GM19452 (cell line): ENCODE results near the gene TUBB8B.
"Not testable (repeated sequence)": the region's sequence is repeated elsewhere in the genome, so short reads cannot be mapped to it uniquely, and the experiment has no call there.

Source experiments
- ATAC-seq: cut with Tn5 transposase; IDR thresholded peaks from one replicate; pipeline ENCODE4 v1.9.1; 2021; ENCODE audit not compliant: unreplicated experiment

TUBB8B gene

DNA sequence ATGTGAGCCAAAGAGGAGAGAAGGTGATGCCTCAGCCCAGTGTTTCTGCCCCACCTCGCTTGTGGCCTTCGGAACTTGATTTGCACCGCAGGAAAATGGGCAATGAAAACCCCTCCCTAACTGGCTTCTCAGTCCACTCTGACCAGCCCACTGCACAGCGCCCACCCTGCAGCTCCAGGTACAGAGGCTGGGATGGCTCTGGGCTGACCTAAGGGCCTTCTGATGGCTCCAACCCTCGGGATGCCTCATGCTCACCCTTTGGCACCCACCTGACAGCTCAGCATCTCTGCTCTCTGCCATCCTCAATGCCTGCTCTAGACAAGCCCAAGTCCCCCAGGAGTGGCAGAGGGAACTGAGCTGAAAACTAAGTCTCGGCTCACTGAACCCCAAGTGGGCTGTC is 36.2 kb downstream of the TUBB8B start:
- ATAC-seq, result not testable (repeated sequence)

DNA sequence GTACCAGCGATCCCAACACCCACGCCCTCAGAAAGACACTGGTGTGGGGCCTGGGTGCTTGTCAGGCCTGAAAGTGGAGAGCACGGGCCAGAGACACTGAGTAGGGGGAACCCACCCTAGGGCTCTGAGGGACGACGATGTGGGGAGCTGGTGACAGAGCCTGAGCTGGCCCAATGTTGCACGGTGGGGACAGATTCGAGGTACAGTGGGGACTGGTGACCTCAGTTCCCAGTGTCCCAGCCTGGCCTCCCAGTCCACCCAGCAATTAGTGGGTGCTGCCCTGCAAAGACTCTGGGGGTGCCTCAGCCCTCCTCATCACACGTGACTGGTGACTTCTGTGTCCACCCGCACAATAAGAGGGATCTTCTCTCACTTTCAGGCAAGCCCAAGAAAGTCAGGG is 36.6 kb downstream of the TUBB8B start:
- not testable (repeated sequence) for ATAC-seq

DNA sequence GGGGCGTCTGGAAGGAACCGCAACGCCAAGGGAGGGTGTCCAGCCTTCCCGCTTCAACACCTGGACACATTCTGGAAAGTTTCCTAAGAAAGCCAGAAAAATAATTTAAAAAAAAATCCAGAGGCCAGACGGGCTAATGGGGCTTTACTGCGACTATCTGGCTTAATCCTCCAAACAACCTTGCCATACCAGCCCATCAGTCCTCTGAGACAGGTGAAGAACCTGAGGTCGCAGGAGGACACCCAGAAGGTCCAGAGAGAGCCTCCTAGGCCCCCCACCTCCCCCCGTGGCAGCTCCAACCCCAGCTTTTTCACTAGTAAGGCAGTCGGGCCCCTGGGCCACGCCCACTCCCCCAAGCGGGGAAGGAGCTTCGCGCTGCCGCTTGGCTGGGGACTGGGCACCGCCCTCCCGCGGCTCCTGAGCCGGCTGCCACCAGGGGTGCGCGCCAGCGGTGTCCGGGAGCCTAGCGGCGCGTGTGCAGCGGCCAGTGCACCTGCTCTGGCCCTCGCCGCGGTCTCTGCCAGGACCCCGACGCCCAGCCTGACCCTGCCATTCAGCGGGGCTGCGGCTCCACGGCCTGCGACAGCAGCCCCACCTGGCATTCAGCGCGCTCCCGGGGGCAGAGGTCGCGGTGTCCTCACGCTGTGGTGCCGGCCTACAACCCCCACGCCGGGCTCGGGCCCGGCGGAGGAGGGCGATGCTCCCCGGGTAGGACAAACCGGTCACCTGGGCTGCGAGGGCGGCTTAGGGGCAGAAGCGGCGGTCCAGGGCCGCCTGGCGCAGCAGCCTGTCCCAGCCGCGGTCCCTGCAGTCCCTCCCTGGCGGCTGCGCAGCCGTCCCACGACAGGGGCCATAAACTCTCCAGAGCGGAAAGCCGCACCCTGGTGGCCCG is 37.8 kb downstream of the TUBB8B start:
- ATAC-seq, result not testable (repeated sequence)

DNA sequence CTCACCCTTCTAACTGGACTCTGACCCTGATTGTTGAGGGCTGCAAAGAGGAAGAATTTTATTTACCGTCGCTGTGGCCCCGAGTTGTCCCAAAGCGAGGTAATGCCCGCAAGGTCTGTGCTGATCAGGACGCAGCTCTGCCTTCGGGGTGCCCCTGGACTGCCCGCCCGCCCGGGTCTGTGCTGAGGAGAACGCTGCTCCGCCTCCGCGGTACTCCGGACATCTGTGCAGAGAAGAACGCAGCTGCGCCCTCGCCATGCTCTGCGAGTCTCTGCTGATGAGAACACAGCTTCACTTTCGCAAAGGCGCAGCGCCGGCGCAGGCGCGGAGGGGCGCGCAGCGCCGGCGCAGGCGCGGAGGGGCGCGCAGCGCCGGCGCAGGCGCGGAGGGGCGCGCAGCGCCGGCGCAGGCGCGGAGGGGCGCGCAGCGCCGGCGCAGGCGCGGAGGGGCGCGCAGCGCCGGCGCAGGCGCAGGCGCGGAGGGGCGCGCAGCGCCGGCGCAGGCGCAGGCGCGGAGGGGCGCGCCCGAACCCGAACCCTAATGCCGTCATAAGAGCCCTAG is 38.7 kb downstream of the TUBB8B start:
- ATAC-seq, result not testable (repeated sequence)

DNA sequence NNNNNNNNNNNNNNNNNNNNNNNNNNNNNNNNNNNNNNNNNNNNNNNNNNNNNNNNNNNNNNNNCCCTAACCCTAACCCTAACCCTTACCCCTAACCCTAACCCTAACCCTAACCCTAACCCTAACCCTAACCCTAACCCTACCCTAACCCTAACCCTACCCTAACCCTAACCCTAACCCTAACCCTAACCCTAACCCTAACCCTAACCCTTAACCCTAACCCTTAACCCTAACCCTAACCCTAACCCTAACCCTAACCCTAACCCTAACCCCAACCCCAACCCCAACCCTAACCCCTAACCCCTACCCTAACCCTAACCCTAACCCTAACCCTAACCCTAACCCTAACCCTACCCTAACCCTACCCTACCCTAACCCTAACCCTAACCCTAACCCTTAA is 39.5 kb downstream of the TUBB8B start:
- not testable (repeated sequence) for ATAC-seq
